Urothelium cell line (cell line): ENCODE measurements around the gene KIF18B.

Experiments
- DNase-seq: peaks from one replicate; pipeline ENCODE4 v3.0.0; 2011; ENCODE audit warnings: low spot score, mixed read lengths
- FAIRE-seq: peaks from 2 replicates; lab custom pipeline; 2011; peaks lifted over from hg19 to GRCh38; lab: Jason Lieb, UNC

KIF18B gene

GRCh38 chr17:44907729-44908470, 39.7 kb downstream of the KIF18B start:
- no peak for FAIRE-seq
- no peak for DNase-seq

- DNase-seq, result no peak
These were observed 40.5 kb downstream of the KIF18B start for GRCh38 chr17:44906763-44907728.

GRCh38 chr17:44906010-44906646, 41.4 kb downstream of the KIF18B start:
- DNase-seq, result peak; percentile 86

More at GRCh38 chr17:44906763-44907728, 40.5 kb downstream of the KIF18B start:
- FAIRE-seq, result peak; percentile 48

GRCh38 chr17:44905006-44906000, 42.3 kb downstream of the KIF18B start:
- peak; percentile 52 for FAIRE-seq
- DNase-seq, result no peak

More at GRCh38 chr17:44906010-44906646, 41.4 kb downstream of the KIF18B start:
- FAIRE-seq, result peak; percentile 79

- no peak for DNase-seq
- no peak for FAIRE-seq
These were observed 43.3 kb downstream of the KIF18B start for GRCh38 chr17:44904001-44904984.

- FAIRE-seq, result no peak
These were observed 44.4 kb downstream of the KIF18B start for GRCh38 chr17:44903012-44903685.

GRCh38 chr17:44902135-44902760, 45.3 kb downstream of the KIF18B start:
- DNase-seq (no peak), FAIRE-seq (no peak)

More at GRCh38 chr17:44903012-44903685, 44.4 kb downstream of the KIF18B start:
- DNase-seq, result no peak

- no peak for DNase-seq
- FAIRE-seq, result no peak
These were observed 46.1 kb downstream of the KIF18B start for GRCh38 chr17:44901411-44901921.

GRCh38 chr17:44900894-44901293, 46.7 kb downstream of the KIF18B start:
- DNase-seq, result no peak
- FAIRE-seq, result no peak

- FAIRE-seq (peak; percentile 96), DNase-seq (peak; percentile 95)
These were observed 48.3 kb downstream of the KIF18B start, which contains the start of gene EFTUD2 for GRCh38 chr17:44899074-44899782. EFTUD2 (minus strand) TSS chr17:44899445; CDS start chr17:44894521, 4,924 bp downstream.

- FAIRE-seq, result no peak
- no peak for DNase-seq
These were observed 48.9 kb downstream of the KIF18B start for GRCh38 chr17:44898768-44899073.

GRCh38 chr17:44894642-44895041, 52.9 kb downstream of the KIF18B start:
- no peak for FAIRE-seq
- DNase-seq, result no peak

GRCh38 chr17:44892250-44892649, 55.3 kb downstream of the KIF18B start:
- FAIRE-seq (no peak), DNase-seq (no peak)

- no peak for DNase-seq
- no peak for FAIRE-seq
These were observed 58.6 kb downstream of the KIF18B start for GRCh38 chr17:44889003-44889402.

GRCh38 chr17:44887971-44888954, 59.3 kb downstream of the KIF18B start:
- FAIRE-seq (no peak), DNase-seq (no peak)

- no peak for FAIRE-seq
- no peak for DNase-seq
These were observed 60.6 kb downstream of the KIF18B start for GRCh38 chr17:44887016-44887415.
